Measurements from ENCODE around the gene PIN4.

The PIN4 gene

DNA sequence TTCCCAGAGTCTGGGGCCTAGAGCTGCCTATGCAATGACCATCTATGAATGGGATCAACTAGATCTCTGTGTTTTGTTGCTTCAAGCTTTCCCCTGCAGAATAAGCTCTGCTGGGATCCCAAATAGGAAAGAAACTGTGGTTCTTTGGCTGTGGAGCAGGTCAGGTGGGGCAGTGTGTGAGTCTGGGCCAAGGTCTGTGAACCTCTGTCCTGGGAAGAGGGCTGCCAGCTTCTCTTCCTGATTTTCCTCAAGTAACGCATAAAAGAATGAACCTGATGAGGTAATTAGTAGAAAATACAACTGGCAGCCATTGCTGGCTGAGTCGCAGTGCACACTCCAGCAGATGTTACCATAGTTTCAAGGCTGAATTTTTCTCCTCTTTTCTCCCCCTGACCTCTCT is 4.6 kb upstream of the PIN4 start:
- H2AFZ ChIP-seq (ENCODE audit: low read length): no peak overlapping the region
- no peak for TF ChIP-seq EZH2 (optimal IDR thresholded peaks at IDR 0.05; ENCODE audit: low read depth, low read length)
- TF ChIP-seq, protein P1, sequence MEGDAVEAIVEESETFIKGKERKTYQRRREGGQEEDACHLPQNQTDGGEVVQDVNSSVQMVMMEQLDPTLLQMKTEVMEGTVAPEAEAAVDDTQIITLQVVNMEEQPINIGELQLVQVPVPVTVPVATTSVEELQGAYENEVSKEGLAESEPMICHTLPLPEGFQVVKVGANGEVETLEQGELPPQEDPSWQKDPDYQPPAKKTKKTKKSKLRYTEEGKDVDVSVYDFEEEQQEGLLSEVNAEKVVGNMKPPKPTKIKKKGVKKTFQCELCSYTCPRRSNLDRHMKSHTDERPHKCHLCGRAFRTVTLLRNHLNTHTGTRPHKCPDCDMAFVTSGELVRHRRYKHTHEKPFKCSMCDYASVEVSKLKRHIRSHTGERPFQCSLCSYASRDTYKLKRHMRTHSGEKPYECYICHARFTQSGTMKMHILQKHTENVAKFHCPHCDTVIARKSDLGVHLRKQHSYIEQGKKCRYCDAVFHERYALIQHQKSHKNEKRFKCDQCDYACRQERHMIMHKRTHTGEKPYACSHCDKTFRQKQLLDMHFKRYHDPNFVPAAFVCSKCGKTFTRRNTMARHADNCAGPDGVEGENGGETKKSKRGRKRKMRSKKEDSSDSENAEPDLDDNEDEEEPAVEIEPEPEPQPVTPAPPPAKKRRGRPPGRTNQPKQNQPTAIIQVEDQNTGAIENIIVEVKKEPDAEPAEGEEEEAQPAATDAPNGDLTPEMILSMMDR (IDR thresholded peaks at IDR 0.05; ENCODE audit: low read length): no peak
- H4K20me1 ChIP-seq (ENCODE audit: insufficient read depth, low read length): no peaks in the 10 kb centered on the region
- no peak overlapping the region for H3K4me2 ChIP-seq (ENCODE audit: low read depth, low read length)
- H3K4me1 ChIP-seq (ENCODE audit: low read length): no peaks in the 10 kb centered on the region
- H3F3A ChIP-seq (ENCODE audit: insufficient read depth, low read length): no peaks in the 10 kb centered on the region
- no peaks in the 10 kb centered on the region for H3K27me3 ChIP-seq (replicated peaks; ENCODE audit: insufficient read depth, low read length)
- no peak overlapping the region for H3K9ac ChIP-seq (ENCODE audit: low read length)
- no peak for DNase-seq
- no peaks in the 10 kb centered on the region for H3K9me3 ChIP-seq (replicated peaks; ENCODE audit: insufficient read depth, low read length)
- H3K27ac ChIP-seq (ENCODE audit: low read length): no peak overlapping the region
- H3K9me2 ChIP-seq (replicated peaks; ENCODE audit: insufficient read depth, low read length): no peaks in the 10 kb centered on the region
- H3K79me2 ChIP-seq (ENCODE audit: low read length): peaks cover 4% of the 10 kb centered on the region
- no peaks in the 10 kb centered on the region for H3K36me3 ChIP-seq (replicated peaks; ENCODE audit: insufficient read depth, low read length)
- no peak overlapping the region for H3K4me3 ChIP-seq (ENCODE audit: low read length)

DNA sequence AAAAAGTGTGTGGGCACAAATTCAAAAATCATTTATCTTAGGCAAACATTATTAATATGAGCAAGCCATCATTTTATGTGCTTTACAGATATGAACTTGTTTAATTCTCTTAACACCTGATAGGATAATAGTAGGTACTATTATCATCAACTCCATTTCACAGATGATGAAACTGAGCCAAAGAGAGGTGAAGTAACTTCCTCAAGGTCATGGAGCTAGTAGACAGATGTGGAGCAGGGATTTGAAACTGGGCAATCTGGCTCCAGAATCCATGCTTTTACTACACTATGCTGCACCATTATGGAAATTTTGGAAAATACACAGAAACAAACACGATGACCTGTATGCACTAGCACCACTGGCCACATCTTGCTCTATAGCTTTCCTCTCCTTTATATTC is 1.0 kb upstream of the PIN4 start:
- H3K9me2 ChIP-seq (replicated peaks; ENCODE audit: insufficient read depth, low read length): no peaks in the 10 kb centered on the region
- H3K4me1 ChIP-seq (ENCODE audit: low read length): peaks cover 5% of the 10 kb centered on the region; the same call in 1 of the 2 replicates
- H2AFZ ChIP-seq (ENCODE audit: low read length): peak overlapping the region; percentile 67
- no peaks in the 10 kb centered on the region for H3K36me3 ChIP-seq (replicated peaks; ENCODE audit: insufficient read depth, low read length)
- peak overlapping the region; percentile 88; the same call in 1 of the 2 replicates for H3K27ac ChIP-seq (ENCODE audit: low read length)
- no peaks in the 10 kb centered on the region for H3K27me3 ChIP-seq (replicated peaks; ENCODE audit: insufficient read depth, low read length)
- H3K79me2 ChIP-seq (ENCODE audit: low read length): peaks cover 25% of the 10 kb centered on the region
- H3K4me3 ChIP-seq (ENCODE audit: low read length): peak overlapping the region; percentile 76; the same call in 1 of the 2 replicates
- peak overlapping the region; percentile 57; the same call in 1 of the 2 replicates for H3K9ac ChIP-seq (ENCODE audit: low read length)
- H4K20me1 ChIP-seq (ENCODE audit: insufficient read depth, low read length): no peaks in the 10 kb centered on the region
- H3K4me2 ChIP-seq (ENCODE audit: low read depth, low read length): peak overlapping the region; percentile 76
- no peak for DNase-seq
- H3K9me3 ChIP-seq (replicated peaks; ENCODE audit: insufficient read depth, low read length): no peaks in the 10 kb centered on the region
- TF ChIP-seq EZH2phosphoT487 (IDR thresholded peaks at IDR 0.05; ENCODE audit: low read length) (no peak), EZH2 (optimal IDR thresholded peaks at IDR 0.05; ENCODE audit: low read depth, low read length) (no peak)
- TF ChIP-seq, protein P1 (IDR thresholded peaks at IDR 0.05; ENCODE audit: low read length): no peak
- H3F3A ChIP-seq (ENCODE audit: insufficient read depth, low read length): no peaks in the 10 kb centered on the region

DNA sequence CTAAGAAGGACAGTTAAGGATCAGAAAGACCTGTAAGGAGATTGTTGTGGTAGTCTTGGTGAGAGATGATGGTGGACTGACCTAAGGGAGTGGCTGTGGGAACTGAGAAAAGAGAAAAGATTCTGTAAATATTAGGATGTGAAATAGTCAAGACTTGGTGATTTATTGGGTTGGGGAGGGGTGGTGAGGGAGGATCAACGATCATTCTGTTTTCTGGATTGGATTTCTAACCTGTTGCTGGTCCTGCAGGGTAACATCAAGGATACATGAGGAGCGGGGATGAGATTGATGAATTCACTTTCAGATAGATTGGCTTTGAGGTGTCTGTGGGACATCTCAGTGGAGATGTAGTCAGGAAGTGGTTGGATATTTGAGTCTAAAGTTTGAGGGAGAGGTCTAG is 1.4 kb downstream of the PIN4 start:
- H3K4me2 ChIP-seq (ENCODE audit: low read depth, low read length): peak overlapping the region; percentile 69; the same call in 1 of the 2 replicates
- peaks cover 25% of the 10 kb centered on the region for H3K79me2 ChIP-seq (ENCODE audit: low read length)
- H4K20me1 ChIP-seq (ENCODE audit: insufficient read depth, low read length): no peaks in the 10 kb centered on the region
- no peaks in the 10 kb centered on the region for H3F3A ChIP-seq (ENCODE audit: insufficient read depth, low read length)
- no peak for DNase-seq
- no peaks in the 10 kb centered on the region for H3K36me3 ChIP-seq (replicated peaks; ENCODE audit: insufficient read depth, low read length)
- no peaks in the 10 kb centered on the region for H3K9me3 ChIP-seq (replicated peaks; ENCODE audit: insufficient read depth, low read length)
- no peak overlapping the region for H3K4me3 ChIP-seq (ENCODE audit: low read length)
- TF ChIP-seq EZH2phosphoT487 (IDR thresholded peaks at IDR 0.05; ENCODE audit: low read length): no peak
- TF ChIP-seq, protein P1 (IDR thresholded peaks at IDR 0.05; ENCODE audit: low read length): no peak
- TF ChIP-seq EZH2 (optimal IDR thresholded peaks at IDR 0.05; ENCODE audit: low read depth, low read length): no peak
- H2AFZ ChIP-seq (ENCODE audit: low read length): no peak overlapping the region
- no peaks in the 10 kb centered on the region for H3K27me3 ChIP-seq (replicated peaks; ENCODE audit: insufficient read depth, low read length)
- peaks cover 5% of the 10 kb centered on the region; the same call in 1 of the 2 replicates for H3K4me1 ChIP-seq (ENCODE audit: low read length)
- no peak overlapping the region for H3K9ac ChIP-seq (ENCODE audit: low read length)
- no peaks in the 10 kb centered on the region for H3K9me2 ChIP-seq (replicated peaks; ENCODE audit: insufficient read depth, low read length)
- no peak overlapping the region for H3K27ac ChIP-seq (ENCODE audit: low read length)

Measured in MM.1S (cell line).